ENCODE results near the gene HDAC6. TPM values are rescaled to one million over a fixed set of nuclear protein-coding genes. Genes with fewer than 3 reads are reported as not detected.
"Not testable (repeated sequence)": the region's sequence is repeated elsewhere in the genome, so short reads cannot be mapped to it uniquely, and the experiment has no call there.

Gene HDAC6
- total RNA-seq, 1 donor from 2014 or later = 157 TPM

DNA sequence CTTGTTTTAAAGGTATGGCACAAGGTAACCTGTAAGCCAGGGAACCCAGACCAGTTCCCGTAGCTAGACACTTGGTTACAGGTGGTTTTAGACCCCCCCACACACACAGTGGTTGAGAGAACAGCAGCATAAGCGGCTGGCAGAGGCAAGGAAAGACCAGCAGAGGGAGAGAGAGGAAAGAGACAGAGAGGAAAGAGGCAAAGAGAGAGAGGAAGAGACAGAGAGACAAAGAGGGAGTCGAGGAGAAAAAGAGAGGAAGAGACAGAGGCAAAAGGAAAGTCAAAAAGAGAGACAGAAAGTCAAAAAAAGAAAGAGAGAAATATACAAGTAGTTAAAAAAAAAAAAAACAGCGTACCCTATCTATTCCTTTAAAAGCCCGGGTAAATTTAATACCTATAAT, 53.0 kb downstream of the HDAC6 start:
- H3K4me1 ChIP-seq = no peaks in the 10 kb centered on the region
- no peaks in the 10 kb centered on the region for H3K27me3 ChIP-seq
- TF ChIP-seq, protein P1, sequence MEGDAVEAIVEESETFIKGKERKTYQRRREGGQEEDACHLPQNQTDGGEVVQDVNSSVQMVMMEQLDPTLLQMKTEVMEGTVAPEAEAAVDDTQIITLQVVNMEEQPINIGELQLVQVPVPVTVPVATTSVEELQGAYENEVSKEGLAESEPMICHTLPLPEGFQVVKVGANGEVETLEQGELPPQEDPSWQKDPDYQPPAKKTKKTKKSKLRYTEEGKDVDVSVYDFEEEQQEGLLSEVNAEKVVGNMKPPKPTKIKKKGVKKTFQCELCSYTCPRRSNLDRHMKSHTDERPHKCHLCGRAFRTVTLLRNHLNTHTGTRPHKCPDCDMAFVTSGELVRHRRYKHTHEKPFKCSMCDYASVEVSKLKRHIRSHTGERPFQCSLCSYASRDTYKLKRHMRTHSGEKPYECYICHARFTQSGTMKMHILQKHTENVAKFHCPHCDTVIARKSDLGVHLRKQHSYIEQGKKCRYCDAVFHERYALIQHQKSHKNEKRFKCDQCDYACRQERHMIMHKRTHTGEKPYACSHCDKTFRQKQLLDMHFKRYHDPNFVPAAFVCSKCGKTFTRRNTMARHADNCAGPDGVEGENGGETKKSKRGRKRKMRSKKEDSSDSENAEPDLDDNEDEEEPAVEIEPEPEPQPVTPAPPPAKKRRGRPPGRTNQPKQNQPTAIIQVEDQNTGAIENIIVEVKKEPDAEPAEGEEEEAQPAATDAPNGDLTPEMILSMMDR (IDR thresholded peaks at IDR 0.05) = no peak
- H3K27ac ChIP-seq = no peak overlapping the region
- H3K9me3 ChIP-seq = no peaks in the 10 kb centered on the region
- H3K4me3 ChIP-seq = no peak overlapping the region
- H3K36me3 ChIP-seq = no peaks in the 10 kb centered on the region
- DNase-seq (ENCODE audit: low spot score in 2 of 2) = no peak
- intact Hi-C loops (cut with DNase I) = no loop called here

DNA sequence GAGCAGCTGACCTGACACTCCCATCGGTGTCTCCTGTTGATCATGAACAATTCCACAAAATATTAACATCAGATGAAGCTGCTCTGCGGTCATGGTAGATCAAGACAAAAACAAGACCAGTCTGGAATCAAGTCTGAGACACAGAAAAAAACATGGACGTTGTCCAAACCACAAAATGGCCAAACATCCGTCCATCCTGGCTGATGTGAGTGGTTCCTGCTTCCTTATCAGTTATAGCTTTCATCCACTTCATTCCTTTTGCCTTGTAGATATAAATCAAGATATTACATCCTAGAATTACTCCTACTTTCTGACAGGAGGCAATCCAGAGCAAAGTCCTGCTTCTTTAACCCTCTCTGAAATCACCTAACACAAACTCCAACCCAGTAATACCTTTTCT, 62.3 kb downstream of the HDAC6 start:
- H3K9me3 ChIP-seq = no peaks in the 10 kb centered on the region
- TF ChIP-seq, protein P1 (IDR thresholded peaks at IDR 0.05) = no peak
- no peaks in the 10 kb centered on the region for H3K36me3 ChIP-seq
- H3K27ac ChIP-seq = no peak overlapping the region
- no peaks in the 10 kb centered on the region for H3K4me1 ChIP-seq
- no peaks in the 10 kb centered on the region for H3K27me3 ChIP-seq
- DNase-seq (ENCODE audit: low spot score in 2 of 2) = no peak
- intact Hi-C loops (cut with DNase I) = no loop called here
- H3K4me3 ChIP-seq = no peak overlapping the region

GRCh38 chrX:48872017-48872416, 70.2 kb downstream of the HDAC6 start:
- H3K4me3 ChIP-seq; H3K36me3 ChIP-seq; DNase-seq (ENCODE audit: low spot score in 2 of 2); H3K4me1 ChIP-seq; H3K27ac ChIP-seq; intact Hi-C loops (cut with DNase I); H3K9me3 ChIP-seq; H3K27me3 ChIP-seq: not testable (repeated sequence)

Other genes starting within 250 kb of the HDAC6 start
- 119 TPM for gene RBM3, start 227.6 kb upstream of the HDAC6 start, total RNA-seq
- 87.1 TPM for gene WDR13, start 204.6 kb upstream of the HDAC6 start, total RNA-seq
- gene WAS, start 118.3 kb upstream of the HDAC6 start, total RNA-seq = 29.5 TPM
- 0.21 TPM for gene SUV39H1, start 105.3 kb upstream of the HDAC6 start, total RNA-seq
- not detected for gene GLOD5, start 40.3 kb upstream of the HDAC6 start, total RNA-seq
- gene GATA1, start 15.5 kb upstream of the HDAC6 start, total RNA-seq = not detected
- not detected for gene ERAS, start 24.4 kb downstream of the HDAC6 start, total RNA-seq
- not detected for gene PCSK1N, start 33.5 kb downstream of the HDAC6 start, total RNA-seq
- 15.3 TPM for gene TIMM17B, start 95.7 kb downstream of the HDAC6 start, total RNA-seq
- gene PQBP1, start 95.9 kb downstream of the HDAC6 start, total RNA-seq = 14.8 TPM
- gene SLC35A2, start 109.6 kb downstream of the HDAC6 start, total RNA-seq = 20.2 TPM
- gene PIM2, start 117.0 kb downstream of the HDAC6 start, total RNA-seq = 5.6 TPM
- 72.3 TPM for gene OTUD5, start 155.5 kb downstream of the HDAC6 start, total RNA-seq
- gene KCND1, start 169.8 kb downstream of the HDAC6 start, total RNA-seq = 10.4 TPM
- gene GRIPAP1, start 200.2 kb downstream of the HDAC6 start, total RNA-seq = 15.0 TPM
- 141 TPM for gene TFE3, start 241.3 kb downstream of the HDAC6 start, total RNA-seq